Right lobe of liver (tissue), 6 donors: Measurements from ENCODE around the gene ASTN1. TPM values are rescaled to one million over a fixed set of nuclear protein-coding genes. Genes with fewer than 3 reads are reported as not detected.

ENCODE experiments used
- ATAC-seq, 4 donors: fragments of 200-7000 bp; cut with Tn5 transposase; one replicate each; pipeline ENCODE4 v1.9.1; 2020; ENCODE audit warnings: mild to moderate bottlenecking in 4 of 4, moderate library complexity in 4 of 4
- DNase-seq, 3 donors: peaks; one replicate each; pipeline ENCODE4 v3.0.0-alpha.2; 2020
- H3K27ac ChIP-seq, 3 donors: fragments of 200-600 bp; one replicate each; pipeline ENCODE4 v1.8.0; 2022
- H3K27me3 ChIP-seq, 2 donors: fragments of 200-600 bp; one replicate each; pipeline ENCODE4 v1.8.0; 2022
- H3K36me3 ChIP-seq, 4 donors: fragments of 200-600 bp; sonication (generic) in 1 of 4; one replicate each; pipeline versions ENCODE4 v1.5.1 to v1.8.0; 2017 to 2022; ENCODE audit warnings: control low read depth in 1 of 4
- H3K4me1 ChIP-seq, 4 donors: fragments of 200-600 bp; sonication (generic) in 1 of 4; one replicate each; pipeline versions ENCODE4 v1.5.1 to v1.8.0; 2017 to 2022; ENCODE audit warnings: control low read depth in 1 of 4
- H3K4me3 ChIP-seq, 3 donors: fragments of 200-600 bp; one replicate each; pipeline ENCODE4 v1.8.0; 2022
- H3K9me3 ChIP-seq, 4 donors: fragments of 200-600 bp; sonication (generic) in 1 of 4; one replicate each; pipeline versions ENCODE4 v1.5.1 to v1.8.0; 2017 to 2022; ENCODE audit warnings: control low read depth in 1 of 4
- CTCF ChIP-seq, 4 donors: fragments of 200-600 bp in 3 of 4; fragments of 450-650 bp in 1 of 4; IDR thresholded peaks; one replicate each; pipeline versions ENCODE4 v1.5.1 to v1.8.0; 2016 to 2022; ENCODE audit warnings: antibody characterized with exemption in 4 of 4, mild to moderate bottlenecking in 2 of 4
- POLR2A ChIP-seq: fragments of 450-650 bp; IDR thresholded peaks from one replicate; pipeline ENCODE4 v1.6.1; 2017; ENCODE audit warnings: antibody characterized with exemption, mild to moderate bottlenecking
- WGBS: methylation state at CpG from one replicate; pipeline ENCODE4 v1.1.6; 2018; ENCODE audit warnings: low coverage, low lambda C conversion rate; ENCODE audit not compliant: insufficient coverage; ENCODE audit errors: missing lambda C conversion rate; 5-methylcytosine and 5-hydroxymethylcytosine counted together
- intact Hi-C, 2 donors: fragments of 100-400 bp; cut with DNase I; formaldehyde crosslinking; loops; one replicate each; pipeline versions ENCODE4 v1.11.2 to v1.14.1; 2022
- total RNA-seq, 6 experiments: library from RNA; depleted of rRNA in 2 of 6; stranded (reverse); fragments of >200 nt in 2 of 6; fragmentation: NEBNext Ultra II Directional in 3 of 6; extraction: Animal tissue kit (Norgen Biotek cat#: 25700) in 3 of 6; gene quantifications; one replicate each; pipeline versions ENCODE4 v1.1.0 to v1.2.4, GENCODE V29; 2016 to 2023
- donor health status: DM: no; HTN: yes; CAD: no.
- donor health status: DM: no; HTN: no; CAD: no.
- donor health status: DM: no; HTN: no; CAD: no.
- donor health status: DM: no; HTN: yes; CAD: no.
- donor health status: DM: no; HTN: yes; CAD: no.

Gene ASTN1
- total RNA-seq, 6 experiments from 2014 or later: 0.06 to 0.78 (median 0.18) TPM

- no peak for TF ChIP-seq POLR2A
- TF ChIP-seq CTCF (IDR thresholded peaks at IDR 0.05): no peak
- H3K4me3 ChIP-seq: no peak overlapping the region
- ATAC-seq (no peak), DNase-seq (no peak)
- no peaks in the 10 kb centered on the region for H3K27me3 ChIP-seq
- H3K36me3 ChIP-seq: no peaks in the 10 kb centered on the region
- intact Hi-C loops: no loop called here
- H3K9me3 ChIP-seq: no peaks in the 10 kb centered on the region
- 57% methylated on average over 1 of the region's 2 CpGs for WGBS
- H3K4me1 ChIP-seq: no peaks in the 10 kb centered on the region
- H3K27ac ChIP-seq: no peak overlapping the region
Measured at GRCh38 chr1:176831150-176831549, 333.4 kb downstream of the ASTN1 start.

DNA sequence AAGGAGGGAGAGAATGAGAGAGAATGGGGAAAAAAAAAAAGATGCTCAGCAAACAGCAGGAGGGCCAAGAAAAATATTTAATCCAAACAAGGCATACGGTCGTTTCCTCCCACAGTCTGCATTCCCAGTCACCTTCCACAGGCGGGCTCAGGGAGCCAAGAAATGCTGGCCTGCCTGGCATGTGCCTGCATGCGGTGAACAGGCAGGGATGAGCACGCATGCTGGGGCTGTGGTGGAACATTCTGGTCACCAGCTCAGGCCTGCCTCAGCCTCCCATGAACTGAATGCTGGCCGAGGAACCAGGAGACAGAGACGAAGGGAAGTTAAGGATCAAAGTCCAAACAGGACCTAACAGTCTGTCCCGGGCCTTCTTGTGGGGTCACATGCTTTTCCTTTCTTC lies 335.3 kb downstream of the ASTN1 start:
- no peaks in the 10 kb centered on the region for H3K4me1 ChIP-seq
- intact Hi-C loops: no loop called here
- ATAC-seq (peak in 1 of 4 donors; percentile 22), DNase-seq (no peak)
- no peaks in the 10 kb centered on the region for H3K36me3 ChIP-seq
- H3K27me3 ChIP-seq: no peaks in the 10 kb centered on the region
- 16% methylated on average over 4 of the region's 8 CpGs for WGBS
- TF ChIP-seq POLR2A (no peak), CTCF (IDR thresholded peaks at IDR 0.05) (no peak)
- H3K27ac ChIP-seq: no peak overlapping the region
- H3K9me3 ChIP-seq: no peaks in the 10 kb centered on the region
- no peak overlapping the region for H3K4me3 ChIP-seq

GRCh38 chr1:176826265-176826664 lies 338.2 kb downstream of the ASTN1 start:
- DNase-seq: no peak
- TF ChIP-seq POLR2A: no peak
- no peak for TF ChIP-seq CTCF (IDR thresholded peaks at IDR 0.05)

GRCh38 chr1:176820391-176821031 lies 344.0 kb downstream of the ASTN1 start:
- TF ChIP-seq POLR2A: no peak
- no peak for TF ChIP-seq CTCF (IDR thresholded peaks at IDR 0.05)
- 77% methylated on average over 5 of the region's 5 CpGs for WGBS
- H3K4me3 ChIP-seq: no peak overlapping the region
- H3K9me3 ChIP-seq: no peaks in the 10 kb centered on the region
- H3K4me1 ChIP-seq: no peaks in the 10 kb centered on the region
- intact Hi-C loops: no loop called here
- no peaks in the 10 kb centered on the region for H3K27me3 ChIP-seq
- no peaks in the 10 kb centered on the region for H3K36me3 ChIP-seq
- no peak overlapping the region for H3K27ac ChIP-seq
- ATAC-seq (no peak), DNase-seq (no peak)

More at GRCh38 chr1:176826265-176826664, 338.2 kb downstream of the ASTN1 start:
- intact Hi-C loops: no loop called here
- no peaks in the 10 kb centered on the region for H3K4me1 ChIP-seq
- H3K27me3 ChIP-seq: no peaks in the 10 kb centered on the region
- H3K9me3 ChIP-seq: no peaks in the 10 kb centered on the region
- ATAC-seq: no peak
- H3K36me3 ChIP-seq: no peaks in the 10 kb centered on the region
- 18% methylated on average over 1 of the region's 1 CpG for WGBS
- no peak overlapping the region for H3K27ac ChIP-seq
- H3K4me3 ChIP-seq: no peak overlapping the region
